ENCODE measurements around the gene CYSTM1.
A peak's percentile ranks its signal among the peaks of the same experiment; 100 is the strongest.

The CYSTM1 gene

GRCh38 chr5:140157032-140157781 lies 17.8 kb upstream of the CYSTM1 start:
- TF ChIP-seq, protein P1, sequence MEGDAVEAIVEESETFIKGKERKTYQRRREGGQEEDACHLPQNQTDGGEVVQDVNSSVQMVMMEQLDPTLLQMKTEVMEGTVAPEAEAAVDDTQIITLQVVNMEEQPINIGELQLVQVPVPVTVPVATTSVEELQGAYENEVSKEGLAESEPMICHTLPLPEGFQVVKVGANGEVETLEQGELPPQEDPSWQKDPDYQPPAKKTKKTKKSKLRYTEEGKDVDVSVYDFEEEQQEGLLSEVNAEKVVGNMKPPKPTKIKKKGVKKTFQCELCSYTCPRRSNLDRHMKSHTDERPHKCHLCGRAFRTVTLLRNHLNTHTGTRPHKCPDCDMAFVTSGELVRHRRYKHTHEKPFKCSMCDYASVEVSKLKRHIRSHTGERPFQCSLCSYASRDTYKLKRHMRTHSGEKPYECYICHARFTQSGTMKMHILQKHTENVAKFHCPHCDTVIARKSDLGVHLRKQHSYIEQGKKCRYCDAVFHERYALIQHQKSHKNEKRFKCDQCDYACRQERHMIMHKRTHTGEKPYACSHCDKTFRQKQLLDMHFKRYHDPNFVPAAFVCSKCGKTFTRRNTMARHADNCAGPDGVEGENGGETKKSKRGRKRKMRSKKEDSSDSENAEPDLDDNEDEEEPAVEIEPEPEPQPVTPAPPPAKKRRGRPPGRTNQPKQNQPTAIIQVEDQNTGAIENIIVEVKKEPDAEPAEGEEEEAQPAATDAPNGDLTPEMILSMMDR (IDR thresholded peaks at IDR 0.05; ENCODE audit: control insufficient read depth, extremely low read depth, insufficient read depth), result peak; percentile 85
- H3K4me3 ChIP-seq (ENCODE audit: low read depth, low read length), result peak overlapping the region; percentile 11
- DNase-seq (ENCODE audit: low read depth), result no peak

- no peak for DNase-seq (ENCODE audit: low read depth)
- TF ChIP-seq, protein P1 (IDR thresholded peaks at IDR 0.05; ENCODE audit: control insufficient read depth, extremely low read depth, insufficient read depth), result no peak
- no peak overlapping the region for H3K4me3 ChIP-seq (ENCODE audit: low read depth, low read length)
These were observed 15.7 kb upstream of the CYSTM1 start for GRCh38 chr5:140159014-140159927.

- TF ChIP-seq, protein P1 (IDR thresholded peaks at IDR 0.05; ENCODE audit: control insufficient read depth, extremely low read depth, insufficient read depth), result no peak
- DNase-seq (ENCODE audit: low read depth), result no peak
- no peak overlapping the region for H3K4me3 ChIP-seq (ENCODE audit: low read depth, low read length)
These were observed 12.7 kb upstream of the CYSTM1 start for GRCh38 chr5:140162275-140162674.

GRCh38 chr5:140162781-140163180 lies 12.2 kb upstream of the CYSTM1 start:
- TF ChIP-seq, protein P1 (IDR thresholded peaks at IDR 0.05; ENCODE audit: control insufficient read depth, extremely low read depth, insufficient read depth), result no peak
- H3K4me3 ChIP-seq (ENCODE audit: low read depth, low read length), result no peak overlapping the region
- DNase-seq (ENCODE audit: low read depth), result no peak

DNA sequence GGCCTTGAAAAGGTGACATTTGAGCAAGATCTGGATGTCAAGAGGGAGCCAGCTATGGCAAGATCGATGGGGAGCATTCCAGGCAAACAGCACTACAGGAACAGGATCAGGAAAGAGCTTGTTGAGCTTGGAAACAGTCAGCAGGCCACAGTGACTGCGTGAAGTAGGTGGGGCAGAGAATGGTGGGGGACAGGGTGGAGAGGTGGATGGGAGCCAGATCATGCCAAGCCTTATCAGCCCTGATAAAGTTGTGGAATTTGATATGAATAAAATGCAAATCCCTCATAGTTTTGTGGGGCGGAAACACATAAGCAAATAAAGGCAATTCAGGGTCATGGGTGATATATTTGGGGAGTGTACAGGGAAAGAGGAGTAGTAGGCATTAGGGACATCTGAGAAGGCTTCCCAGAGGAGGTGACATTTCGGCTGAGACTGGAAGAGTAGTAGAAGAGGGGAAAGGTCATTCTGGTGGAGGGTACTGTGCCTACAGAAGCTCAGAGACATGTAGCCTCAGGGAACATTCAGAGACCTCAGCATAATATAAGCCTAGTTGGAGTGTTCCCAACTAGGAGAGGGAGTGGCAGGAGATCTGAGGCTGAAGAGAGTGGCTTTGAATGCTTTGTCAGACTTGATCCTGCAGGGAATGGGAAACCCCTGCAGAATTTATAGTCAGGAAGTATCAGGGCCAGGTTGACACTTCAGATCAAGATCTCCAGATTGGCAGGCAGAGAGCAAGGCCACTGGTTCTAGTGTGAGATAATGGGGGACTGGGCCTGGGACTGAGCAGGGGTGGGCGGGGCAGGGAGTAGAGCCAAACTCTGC lies 9.7 kb upstream of the CYSTM1 start:
- H3K4me3 ChIP-seq (ENCODE audit: low read depth, low read length), result no peak overlapping the region
- DNase-seq (ENCODE audit: low read depth), result no peak
- TF ChIP-seq, protein P1 (IDR thresholded peaks at IDR 0.05; ENCODE audit: control insufficient read depth, extremely low read depth, insufficient read depth), result no peak

DNA sequence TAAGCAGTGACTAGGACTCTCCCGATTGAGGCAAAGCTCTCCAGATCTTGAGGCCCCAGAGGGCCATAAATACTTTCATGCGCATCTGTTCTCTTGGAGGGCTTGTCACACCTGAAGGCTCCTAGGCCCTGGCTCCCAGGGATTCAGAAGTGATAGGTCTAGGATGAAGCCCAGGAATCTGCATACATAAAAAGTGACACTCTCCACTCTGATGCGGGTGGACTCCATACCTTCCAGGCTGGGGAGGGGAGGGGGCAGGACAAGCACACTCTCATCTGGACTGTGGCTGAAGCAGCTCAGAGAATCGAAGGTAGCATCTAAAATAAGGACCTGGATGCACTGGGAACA lies 9.1 kb upstream of the CYSTM1 start:
- TF ChIP-seq, protein P1 (IDR thresholded peaks at IDR 0.05; ENCODE audit: control insufficient read depth, extremely low read depth, insufficient read depth), result no peak
- DNase-seq (ENCODE audit: low read depth), result no peak
- H3K4me3 ChIP-seq (ENCODE audit: low read depth, low read length), result no peak overlapping the region

All from LNCaP clone FGC (cell line).